Stomach (tissue), 9 donors: ENCODE results near the gene ATAD3B. TPM values are rescaled to one million over a fixed set of nuclear protein-coding genes. Genes with fewer than 3 reads are reported as not detected.

Experiments
- DNase-seq, 2 donors: peaks; one replicate each; pipeline versions ENCODE4 v3.0.0 to v3.0.0-alpha.2; 2013 to 2019
- H3K27ac ChIP-seq, 5 donors: fragments of 200-600 bp in 4 of 5; sonication (generic) in 4 of 5; one replicate each; pipeline ENCODE4 v1.5.1; 2013 to 2019; ENCODE audit warnings: mild to moderate bottlenecking in 1 of 5, moderate library complexity in 1 of 5
- H3K27me3 ChIP-seq, 3 donors: fragments of 200-600 bp; sonication (generic); one replicate each; pipeline ENCODE4 v1.5.1; 2017 to 2019; ENCODE audit warnings: mixed run types in 1 of 3
- H3K36me3 ChIP-seq, 4 donors: fragments of 200-600 bp; sonication (generic); 1 replicate in 3 of 4; 2 replicates in 1 of 4; pipeline ENCODE4 v1.5.1; 2016 to 2019
- H3K4me1 ChIP-seq, 4 donors: fragments of 200-600 bp; sonication (generic); one replicate each; pipeline ENCODE4 v1.5.1; 2016 to 2019
- H3K4me3 ChIP-seq, 4 donors: fragments of 200-600 bp; sonication (generic) in 3 of 4; one replicate each; pipeline ENCODE4 v1.5.1; 2016 to 2019; ENCODE audit warnings: mild to moderate bottlenecking in 1 of 4
- H3K9me3 ChIP-seq, 4 donors: fragments of 200-600 bp; sonication (generic); one replicate each; pipeline ENCODE4 v1.5.1; 2016 to 2019
- EP300 ChIP-seq: sonication (generic); formaldehyde crosslinking; IDR thresholded peaks from one replicate; pipeline ENCODE4 v1.6.1; 2017; ENCODE audit warnings: antibody characterized with exemption
- POLR2A ChIP-seq, 4 donors: fragments of 450-650 bp; IDR thresholded peaks; one replicate each; pipeline ENCODE4 v1.6.1; 2016; ENCODE audit warnings: antibody characterized with exemption in 4 of 4, control low read depth in 2 of 4, mild to moderate bottlenecking in 1 of 4, moderate library complexity in 1 of 4
- POLR2AphosphoS5 ChIP-seq, 3 donors: sonication (generic); formaldehyde crosslinking; IDR thresholded peaks; one replicate each; pipeline ENCODE4 v1.6.1; 2016; ENCODE audit warnings: antibody characterized with exemption in 3 of 3
- WGBS, 5 donors: extraction: QIAGEN DNeasy Blood & Tissue Kit in 3 of 5; methylation state at CpG; one replicate each; pipeline versions ENCODE4 v1.1.5 to v1.1.7; 2013 to 2018; 5-methylcytosine and 5-hydroxymethylcytosine counted together
- intact Hi-C: fragments of 100-400 bp; cut with DNase I; formaldehyde crosslinking; loops from one replicate; pipeline ENCODE4 v1.15.1; 2023; ENCODE audit warnings: low total_unique reads
- polyA plus RNA-seq, 3 donors: library from polyadenylated mRNA; stranded (reverse); fragments of 200-250 nt; gene quantifications; one replicate each; pipeline ENCODE4 v1.2.3, GENCODE V29; 2013
- total RNA-seq, 5 donors: library from RNA; depleted of rRNA; stranded (reverse); fragments of >200 nt; gene quantifications; one replicate each; pipeline versions ENCODE4 v1.1.0 to v1.2.3, GENCODE V29; 2014 to 2016
- TF ChIP-seq, protein P1 (sequence below), 7 experiments: fragments of 450-650 bp in 4 of 7; fragments of 200-600 bp in 3 of 7; sonication (generic) in 3 of 7; IDR thresholded peaks; one replicate each; pipeline ENCODE4 v1.5.1; 2016 to 2019; ENCODE audit warnings: antibody characterized with exemption in 7 of 7, control low read depth in 2 of 7, mild to moderate bottlenecking in 1 of 7
- donor health status: healthy with polysubstance abuse.
- donor health status: Bipolar disorder and iron deficiency.
- donor health status: healthy.

The ATAD3B gene
- total and polyA plus RNA-seq, 8 donors = 8.2 to 91.5 (median 21.1) TPM

DNA sequence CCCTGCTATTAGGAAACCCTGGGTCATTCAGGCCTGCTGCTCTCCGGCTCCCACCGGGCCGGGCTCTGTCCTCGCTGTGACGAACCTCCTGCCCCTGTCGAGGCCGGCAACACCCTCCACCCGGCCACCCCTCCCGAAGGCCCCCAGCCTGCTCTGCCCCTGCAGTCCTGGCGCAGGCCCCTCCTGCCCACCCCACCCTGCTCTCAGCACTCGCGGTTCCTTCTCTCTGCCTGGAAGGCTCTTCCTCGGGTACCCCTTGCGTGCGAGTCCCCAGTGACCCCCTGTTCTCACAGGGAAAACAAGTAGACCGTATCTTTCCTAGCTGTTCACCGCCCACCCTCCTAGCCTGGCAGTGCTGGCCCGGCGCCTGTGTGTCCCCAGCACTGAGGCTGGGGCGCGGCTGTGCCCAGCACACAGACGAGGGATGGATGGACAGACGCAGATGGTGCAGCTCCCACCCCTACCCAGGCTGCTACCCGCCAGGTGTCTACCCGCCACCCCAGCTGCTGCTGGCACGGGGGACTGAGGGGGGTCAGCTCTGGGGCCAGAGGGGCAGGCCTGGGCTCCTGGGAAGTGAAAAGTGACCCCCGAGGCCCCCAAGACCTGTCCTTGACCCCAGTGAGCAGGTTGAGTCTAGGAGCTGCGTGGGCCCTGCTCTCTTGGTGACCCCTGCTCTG lies 39.2 kb upstream of the ATAD3B start:
- 42 to 58% (median 48%) methylated on average over 7 to 28 of the region's 28 CpGs for WGBS, 5 donors
- no peak for TF ChIP-seq POLR2AphosphoS5 (IDR thresholded peaks at IDR 0.05)
- no peak for TF ChIP-seq EP300
- TF ChIP-seq, protein P1, sequence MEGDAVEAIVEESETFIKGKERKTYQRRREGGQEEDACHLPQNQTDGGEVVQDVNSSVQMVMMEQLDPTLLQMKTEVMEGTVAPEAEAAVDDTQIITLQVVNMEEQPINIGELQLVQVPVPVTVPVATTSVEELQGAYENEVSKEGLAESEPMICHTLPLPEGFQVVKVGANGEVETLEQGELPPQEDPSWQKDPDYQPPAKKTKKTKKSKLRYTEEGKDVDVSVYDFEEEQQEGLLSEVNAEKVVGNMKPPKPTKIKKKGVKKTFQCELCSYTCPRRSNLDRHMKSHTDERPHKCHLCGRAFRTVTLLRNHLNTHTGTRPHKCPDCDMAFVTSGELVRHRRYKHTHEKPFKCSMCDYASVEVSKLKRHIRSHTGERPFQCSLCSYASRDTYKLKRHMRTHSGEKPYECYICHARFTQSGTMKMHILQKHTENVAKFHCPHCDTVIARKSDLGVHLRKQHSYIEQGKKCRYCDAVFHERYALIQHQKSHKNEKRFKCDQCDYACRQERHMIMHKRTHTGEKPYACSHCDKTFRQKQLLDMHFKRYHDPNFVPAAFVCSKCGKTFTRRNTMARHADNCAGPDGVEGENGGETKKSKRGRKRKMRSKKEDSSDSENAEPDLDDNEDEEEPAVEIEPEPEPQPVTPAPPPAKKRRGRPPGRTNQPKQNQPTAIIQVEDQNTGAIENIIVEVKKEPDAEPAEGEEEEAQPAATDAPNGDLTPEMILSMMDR (IDR thresholded peaks at IDR 0.05) = no peak
- no peak for TF ChIP-seq POLR2A (IDR thresholded peaks at IDR 0.05)
- peaks cover 81 to 86% (median 84%) of the 10 kb centered on the region in 4 donors for H3K4me1 ChIP-seq
- H3K27me3 ChIP-seq = peaks cover 0 to 41% (median 7%) of the 10 kb centered on the region in 3 donors
- H3K27ac ChIP-seq = peak overlapping the region; percentile 90 to 96 (median 92)
- H3K9me3 ChIP-seq = no peaks in the 10 kb centered on the region
- H3K4me3 ChIP-seq = peak overlapping the region in 1 of 4 donors; percentile 64
- H3K36me3 ChIP-seq = no peaks in the 10 kb centered on the region
- peak in 1 of 2 donors; percentile 64 for DNase-seq
- intact Hi-C loops = no loop called here

DNA sequence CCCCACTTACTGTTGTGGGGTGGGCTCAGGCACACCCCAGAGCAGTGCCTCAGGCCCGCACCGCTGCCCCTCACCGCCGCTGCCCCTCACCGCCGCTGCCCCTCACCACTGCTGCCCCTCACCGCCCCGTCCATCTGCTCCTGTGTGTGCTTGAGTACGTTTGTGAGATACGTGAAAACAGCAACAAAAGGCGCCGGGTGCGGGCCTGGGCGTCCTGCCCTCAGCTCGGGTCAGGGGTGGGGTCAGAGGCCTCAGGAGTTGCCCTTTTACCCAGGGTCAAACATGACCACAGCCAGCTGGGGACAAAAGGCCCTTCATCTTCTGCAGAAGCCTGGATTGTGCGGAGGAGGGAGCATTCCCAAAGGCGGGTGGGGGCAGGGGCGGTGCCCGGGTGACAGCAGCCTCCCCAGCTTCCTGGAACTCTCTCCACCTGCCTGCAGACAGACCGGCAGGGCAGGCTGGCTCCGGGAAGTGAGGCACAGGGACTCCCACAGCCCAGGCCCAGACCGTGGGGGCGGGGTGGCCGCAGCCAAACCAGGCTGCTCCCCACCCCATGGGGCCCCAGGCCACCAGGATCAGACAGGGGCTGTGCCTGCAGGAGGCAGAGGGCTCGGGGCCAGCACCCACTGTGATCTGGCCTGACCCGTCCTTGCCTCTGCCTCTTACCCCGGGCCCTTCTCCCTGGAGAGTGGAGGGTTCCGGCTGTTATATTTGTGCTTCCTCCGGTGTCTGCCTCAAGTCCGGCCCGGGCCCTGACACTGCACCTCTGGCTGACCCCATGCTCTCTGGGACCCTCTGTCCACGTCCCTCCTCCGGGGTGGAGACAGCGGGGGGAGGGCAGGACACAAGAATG lies 38.4 kb upstream of the ATAD3B start:
- Histone ChIP-seq H3K36me3 (no peaks in the 10 kb centered on the region), H3K4me3 (peak overlapping the region in 3 of 4 donors; percentile 56 to 64 (median 61)), H3K27me3 (peaks cover 0 to 35% (median 7%) of the 10 kb centered on the region in 3 donors), H3K4me1 (peaks cover 88 to 91% (median 90%) of the 10 kb centered on the region in 4 donors), H3K9me3 (no peaks in the 10 kb centered on the region), H3K27ac (peak overlapping the region; percentile 90 to 96 (median 92))
- intact Hi-C loops = no loop called here
- DNase-seq = peak; percentile 93 to 95
- WGBS, 5 donors = 10 to 35% (median 28%) methylated on average over 15 to 34 of the region's 34 CpGs
- TF ChIP-seq POLR2AphosphoS5 (IDR thresholded peaks at IDR 0.05) = peak; percentile 48 to 94 (median 92)
- peak; percentile 56 for TF ChIP-seq EP300
- TF ChIP-seq, protein P1 (IDR thresholded peaks at IDR 0.05) = no peak
- peak in 1 of 4 donors; percentile 17 for TF ChIP-seq POLR2A (IDR thresholded peaks at IDR 0.05)

DNA sequence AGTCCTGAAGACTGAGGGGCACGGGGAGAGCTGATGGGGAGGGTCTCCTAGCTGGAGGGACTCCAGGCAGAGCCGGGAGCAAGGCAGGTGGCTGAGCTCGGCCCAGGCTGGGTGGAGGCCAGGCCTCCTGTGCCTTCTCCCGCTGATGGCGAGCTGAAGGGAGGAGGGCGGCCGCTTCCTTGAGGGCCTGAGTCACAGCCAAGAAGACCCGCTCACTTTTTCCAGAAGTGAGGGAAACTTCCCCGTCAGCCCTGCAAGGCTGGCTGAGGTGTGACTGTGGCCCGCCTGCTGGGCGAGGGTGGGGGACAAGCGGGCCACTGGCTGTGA lies 37.8 kb upstream of the ATAD3B start:
- TF ChIP-seq, protein P1 (IDR thresholded peaks at IDR 0.05) = no peak
- peak in 1 of 3 donors; percentile 41 for TF ChIP-seq POLR2AphosphoS5 (IDR thresholded peaks at IDR 0.05)
- TF ChIP-seq EP300 = no peak
- no peaks in the 10 kb centered on the region for H3K9me3 ChIP-seq
- H3K36me3 ChIP-seq = peaks cover 0 to 2% (median under 1%) of the 10 kb centered on the region in 4 donors
- intact Hi-C loops = no loop called here
- WGBS, 5 donors = 4 to 34% (median 16%) methylated on average over 5 to 12 of the region's 12 CpGs
- H3K27me3 ChIP-seq = peaks cover 0 to 33% (median 7%) of the 10 kb centered on the region in 3 donors
- H3K27ac ChIP-seq = peak overlapping the region; percentile 90 to 96 (median 92)
- DNase-seq = peak; percentile 68 to 83
- H3K4me3 ChIP-seq = peak overlapping the region; percentile 54 to 64 (median 58)
- H3K4me1 ChIP-seq = peaks cover 93 to 97% (median 95%) of the 10 kb centered on the region in 4 donors

DNA sequence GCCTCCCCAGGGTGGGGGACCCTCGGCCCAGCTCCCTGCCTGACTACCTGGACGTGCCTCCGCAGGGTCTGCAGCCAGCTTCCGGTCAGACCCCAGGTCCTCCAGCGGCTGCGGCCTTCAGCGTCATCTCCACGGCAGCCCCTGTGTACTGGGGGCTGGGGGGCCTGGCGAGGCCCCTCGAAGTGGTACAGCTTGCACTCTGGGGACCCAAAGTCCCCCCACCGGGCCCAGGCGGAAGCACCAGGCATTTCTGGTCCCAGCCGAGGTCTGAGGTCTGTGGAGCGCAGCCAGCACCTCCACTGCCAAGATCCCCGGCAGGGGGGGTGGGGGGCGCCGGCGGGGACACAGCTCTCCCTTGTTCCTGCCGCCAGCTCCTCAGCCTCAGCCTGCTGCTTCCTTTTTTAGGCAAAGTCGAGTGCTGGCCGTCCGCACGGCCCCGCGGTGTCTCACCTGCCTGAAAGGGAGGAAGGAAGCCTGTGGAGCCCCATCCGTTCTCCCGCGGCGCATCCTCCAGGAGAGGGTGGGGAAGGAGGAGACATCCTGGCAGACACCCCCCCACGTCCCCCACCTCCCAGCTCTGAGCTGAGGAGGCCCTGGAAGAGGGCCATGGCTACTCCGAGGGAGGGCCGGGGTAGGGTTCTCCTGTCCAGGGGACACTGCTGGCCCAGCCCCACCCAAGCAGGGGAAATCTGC lies 37.3 kb upstream of the ATAD3B start:
- TF ChIP-seq POLR2A (IDR thresholded peaks at IDR 0.05) = no peak
- TF ChIP-seq POLR2AphosphoS5 (IDR thresholded peaks at IDR 0.05) = peak in 1 of 3 donors; percentile 29
- TF ChIP-seq EP300 = no peak
- TF ChIP-seq, protein P1 (IDR thresholded peaks at IDR 0.05) = no peak
- DNase-seq = peak; percentile 80 to 83
- peaks cover 93 to 97% (median 95%) of the 10 kb centered on the region in 4 donors for H3K4me1 ChIP-seq
- H3K4me3 ChIP-seq = peak overlapping the region; percentile 54 to 64 (median 58)
- 7 to 15% (median 12%) methylated on average over 22 to 32 of the region's 32 CpGs for WGBS, 5 donors
- H3K9me3 ChIP-seq = no peaks in the 10 kb centered on the region
- H3K27me3 ChIP-seq = peaks cover 0 to 33% (median 7%) of the 10 kb centered on the region in 3 donors
- peak overlapping the region; percentile 90 to 96 (median 92) for H3K27ac ChIP-seq
- intact Hi-C loops = no loop called here
- peaks cover 0 to 7% (median 3%) of the 10 kb centered on the region in 4 donors for H3K36me3 ChIP-seq
